NT2/D1 (cell line): ENCODE measurements around the gene NEGR1.

Source experiments
- SUZ12 ChIP-seq: IDR thresholded peaks from 2 replicates; pipeline ENCODE4 v1.6.1; 2011; ENCODE audit not compliant: insufficient read length, insufficient read depth; ENCODE audit errors: extremely low read depth
- YY1 ChIP-seq: IDR thresholded peaks from 2 replicates; pipeline ENCODE4 v1.6.1; 2011; ENCODE audit not compliant: insufficient read length, insufficient read depth
- ZNF274 ChIP-seq: IDR thresholded peaks from 2 replicates; pipeline ENCODE4 v1.6.1; 2011; ENCODE audit warnings: mild to moderate bottlenecking, low read depth, low read length

DNA sequence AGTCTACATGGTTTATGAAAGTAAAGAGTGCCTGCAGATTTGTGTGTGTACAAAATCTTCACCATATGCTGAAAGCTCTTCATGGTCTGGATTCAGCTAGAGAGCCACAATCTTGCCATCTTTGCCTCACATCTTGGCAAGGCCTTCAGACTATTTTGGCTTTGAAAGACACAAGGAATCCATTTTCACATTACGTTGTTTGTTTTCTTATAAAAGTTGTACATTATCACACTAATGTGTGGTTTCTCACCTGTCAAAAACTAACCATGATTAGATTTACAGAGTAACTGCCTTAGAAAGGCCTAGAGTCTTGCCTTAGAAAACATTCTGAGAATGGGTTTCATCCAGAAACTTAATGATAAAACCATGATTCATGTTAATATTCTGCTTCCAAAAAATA is 494.6 kb downstream of the NEGR1 start:
- TF ChIP-seq ZNF274, result no peak
- no peak for TF ChIP-seq YY1
- no peak for TF ChIP-seq SUZ12
